GM21825 (cell line): ENCODE data around the gene TTLL8.

Experiments used
- ATAC-seq: cut with Tn5 transposase; IDR thresholded peaks from one replicate; pipeline ENCODE4 v1.9.1; 2021; ENCODE audit warnings: mild to moderate bottlenecking, moderate library complexity; ENCODE audit not compliant: unreplicated experiment

TTLL8 gene

DNA sequence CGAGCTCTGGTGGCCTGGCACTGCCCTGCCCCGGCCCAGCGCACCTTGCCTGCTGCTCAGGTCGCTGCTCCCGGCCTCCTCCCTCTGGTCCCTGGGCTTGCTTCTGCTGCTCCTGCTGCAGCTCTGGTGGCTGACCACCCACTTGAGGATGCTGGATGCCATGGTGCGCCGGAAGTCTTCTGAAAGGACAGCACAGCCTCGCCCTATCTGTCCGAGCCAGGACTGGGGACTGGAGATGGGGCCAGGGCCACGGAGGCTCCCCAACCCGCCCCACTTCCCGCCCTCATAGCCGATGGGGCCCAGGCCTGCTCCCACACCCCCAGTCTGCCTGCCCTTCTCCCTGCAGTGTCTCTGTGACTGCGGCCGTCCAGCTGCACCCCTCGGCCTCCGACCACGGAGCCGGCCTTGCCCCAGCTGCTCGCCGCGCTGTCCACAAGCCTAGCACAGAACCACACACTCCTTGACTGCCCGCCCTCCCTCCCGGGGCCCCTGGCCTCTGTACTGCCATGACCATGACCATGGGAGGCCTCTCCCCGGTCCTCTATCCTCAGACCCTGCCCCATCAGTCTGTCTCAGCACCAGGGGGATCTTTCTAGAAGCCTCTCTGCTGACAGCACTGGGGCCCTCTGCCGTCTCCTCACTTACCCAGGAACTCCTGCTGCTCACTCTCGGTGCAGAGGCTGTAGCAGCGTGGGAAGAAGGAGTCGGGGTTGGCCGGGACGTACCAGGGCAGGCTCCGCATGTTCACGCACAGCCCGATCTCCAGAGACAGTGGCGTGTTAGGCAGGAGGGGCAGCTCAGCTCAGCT, 12.7 kb downstream of the TTLL8 start:
- ATAC-seq, result no peak

DNA sequence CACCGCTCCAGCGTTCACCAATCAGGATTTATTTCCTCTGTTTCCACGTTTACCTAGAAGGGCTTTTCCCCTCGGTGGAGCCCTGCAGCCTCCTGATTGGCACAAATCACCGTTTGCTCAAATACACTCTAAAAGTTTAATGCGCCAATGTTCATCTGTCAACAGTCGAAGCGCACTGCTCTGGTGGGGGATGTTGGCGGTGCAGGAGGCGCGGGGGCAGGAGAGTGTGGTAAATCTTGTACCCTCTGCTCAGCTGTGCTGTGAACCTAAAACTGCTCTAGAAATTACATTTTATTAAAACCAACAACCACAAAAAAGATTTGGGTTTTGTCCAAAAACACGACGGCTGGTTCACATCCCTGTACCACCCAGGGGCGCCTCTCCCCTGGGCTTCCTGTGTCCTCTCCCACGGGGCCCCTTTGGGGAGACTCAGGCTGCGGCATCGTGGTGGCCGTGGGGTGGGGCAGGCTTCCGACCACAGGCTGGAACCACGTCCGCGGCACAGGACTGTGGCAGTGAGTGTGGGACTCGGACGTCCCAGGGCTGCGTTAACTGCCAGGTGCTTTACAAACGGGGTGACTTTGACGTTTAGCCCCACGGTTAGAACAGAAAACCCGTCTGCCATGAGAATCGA, 13.5 kb downstream of the TTLL8 start:
- ATAC-seq, result no peak

DNA sequence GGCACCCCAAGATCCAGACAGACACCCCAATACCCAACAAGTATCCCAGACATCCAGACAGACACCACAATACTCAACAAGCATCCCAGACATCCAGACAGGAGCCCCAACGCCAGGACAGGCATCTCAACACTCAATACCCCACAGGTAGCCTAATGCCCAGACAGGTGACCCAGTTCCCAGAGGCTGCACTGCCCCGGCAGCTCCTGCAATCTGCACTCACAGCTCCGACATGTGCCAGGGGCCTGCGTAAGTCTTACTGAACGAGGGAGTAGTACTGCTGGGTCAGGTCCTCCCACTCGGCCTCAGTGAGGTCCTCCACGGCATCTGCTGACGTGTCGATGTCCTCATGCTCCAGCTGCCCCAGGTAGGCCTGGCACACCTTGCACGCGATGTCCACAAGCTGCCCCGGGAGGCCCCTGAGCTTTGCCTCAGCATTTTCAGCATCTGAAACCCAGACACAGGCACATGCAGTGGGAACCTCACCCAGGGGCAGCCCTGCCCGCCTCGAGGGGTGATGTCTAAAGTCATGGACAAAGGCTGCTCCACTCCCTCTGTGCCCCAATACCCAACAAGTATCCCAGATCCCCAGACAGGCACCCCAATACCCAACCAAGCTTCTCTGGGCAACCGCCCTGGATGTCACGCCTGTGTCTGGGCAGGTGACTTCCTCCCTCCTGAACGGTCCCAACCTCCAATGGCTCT, 16.6 kb downstream of the TTLL8 start:
- ATAC-seq, result no peak

- ATAC-seq, result no peak
Measured at GRCh38 chr22:50040717-50041116, 17.4 kb downstream of the TTLL8 start.

GRCh38 chr22:50039669-50040443, 18.2 kb downstream of the TTLL8 start:
- ATAC-seq, result no peak

DNA sequence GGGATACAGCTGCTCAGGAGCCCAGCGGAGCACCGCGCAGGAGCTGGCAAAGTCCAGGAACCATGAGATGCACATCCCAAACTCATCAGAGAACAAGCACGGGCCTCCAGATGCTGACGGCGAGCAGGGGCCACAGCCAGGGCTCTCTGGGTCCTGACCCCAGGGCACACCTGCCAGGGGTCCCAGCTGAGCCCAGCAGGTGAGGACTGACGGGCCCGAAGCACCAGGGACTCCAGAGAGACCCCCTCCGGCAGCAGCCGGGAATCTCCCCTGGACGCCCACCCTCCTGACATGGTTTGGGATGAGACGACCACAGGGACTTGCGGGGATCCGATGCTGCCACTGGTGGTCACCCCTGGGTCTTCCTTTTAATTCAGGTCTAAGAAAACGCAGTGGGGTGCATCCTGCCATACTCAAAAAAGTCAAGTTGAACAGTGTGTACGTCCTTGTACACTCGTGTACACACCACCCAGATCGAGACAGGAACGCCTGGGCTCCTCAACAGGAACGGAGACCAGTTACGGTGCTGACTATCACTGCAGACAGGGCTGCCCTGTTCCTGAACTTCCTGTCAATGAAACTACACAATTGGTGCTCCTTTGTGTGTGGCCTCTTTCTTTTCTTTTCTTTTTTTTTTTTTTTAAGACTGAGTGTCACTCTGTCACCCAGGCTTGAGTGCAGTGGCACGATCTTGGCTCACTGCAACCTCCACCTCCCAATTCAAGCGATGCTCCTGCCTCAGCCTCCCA, 21.9 kb downstream of the TTLL8 start:
- no peak for ATAC-seq

DNA sequence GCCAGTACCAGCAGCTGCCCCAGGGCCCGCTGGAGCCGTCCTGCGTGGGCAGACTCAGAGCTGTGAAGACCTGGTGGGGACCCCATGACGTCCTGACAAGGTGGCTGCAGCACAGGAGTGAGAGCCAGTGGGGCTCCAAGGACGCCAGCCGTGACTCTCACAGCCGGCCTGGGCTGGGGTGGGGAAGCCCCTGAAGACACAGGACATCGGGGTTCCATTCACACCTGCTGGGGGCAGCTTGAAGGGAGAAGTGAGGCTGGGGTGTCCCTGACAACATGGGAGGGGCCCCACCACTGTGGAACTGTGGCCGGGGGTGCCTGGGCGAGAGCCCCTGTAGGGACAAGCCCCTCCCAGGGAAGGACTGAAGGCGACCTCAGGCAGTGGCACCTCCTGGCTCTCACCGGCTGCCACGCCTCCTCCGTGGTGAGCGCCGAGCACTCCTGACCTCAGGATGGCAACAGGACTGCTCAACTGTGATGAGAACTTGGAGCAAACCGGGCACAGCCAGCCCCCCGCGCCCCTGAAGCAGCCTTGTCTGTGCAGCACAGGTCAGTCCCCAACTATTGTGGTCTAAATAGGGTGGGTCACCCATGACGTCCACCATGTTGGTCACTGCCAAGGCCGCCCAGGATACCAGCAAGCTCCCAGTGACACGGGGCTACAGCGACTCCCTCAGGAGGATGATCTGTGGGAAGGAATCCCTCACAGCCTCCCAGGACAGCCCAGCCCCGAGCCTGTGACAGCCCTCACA, 22.8 kb downstream of the TTLL8 start:
- ATAC-seq, result no peak

DNA sequence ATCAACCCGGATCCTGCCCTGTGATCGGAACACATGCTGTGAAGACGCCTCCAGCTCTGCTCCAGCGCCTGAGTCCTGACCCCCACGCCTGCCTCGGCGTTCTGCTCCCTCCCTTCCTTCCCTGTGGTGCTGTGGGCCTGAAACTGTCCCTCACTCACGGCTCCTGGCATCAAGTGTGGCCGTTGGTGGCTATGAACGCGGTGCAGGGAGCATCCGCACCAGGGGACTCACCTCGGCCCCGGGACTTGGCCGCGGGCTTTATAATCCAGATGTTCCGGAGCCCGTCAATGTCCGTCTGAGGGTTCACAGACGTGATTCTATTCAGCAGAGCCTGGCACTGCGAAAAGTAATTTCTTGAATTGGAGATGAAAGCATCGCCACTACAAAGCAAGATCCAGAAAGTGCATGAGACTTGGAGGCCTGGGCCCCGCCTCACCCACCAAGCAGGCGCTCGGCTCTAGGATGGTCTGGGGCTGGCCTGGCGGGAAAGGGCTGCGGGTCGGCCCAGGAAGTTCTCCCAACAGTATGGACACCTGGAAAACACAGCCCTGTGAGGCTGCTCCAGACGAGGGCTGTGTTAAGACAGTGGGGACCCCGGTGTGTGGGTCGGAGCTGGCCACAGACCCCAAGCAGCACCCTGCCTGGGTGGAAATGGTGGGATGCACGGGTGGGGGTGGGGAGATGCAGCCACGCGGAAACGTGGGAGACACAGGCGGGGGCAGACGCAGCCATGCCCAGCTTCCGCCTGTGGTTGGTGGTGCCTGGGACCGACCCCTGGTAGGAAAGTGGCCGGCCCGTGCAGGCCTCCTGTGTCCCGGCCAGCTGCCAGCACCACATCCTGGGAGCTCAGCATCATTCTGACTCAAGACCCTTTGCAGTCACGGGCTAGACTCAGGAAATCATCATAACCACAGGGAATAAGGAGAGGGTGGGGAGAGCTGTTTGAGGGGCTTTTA, 23.7 kb downstream of the TTLL8 start:
- no peak for ATAC-seq

DNA sequence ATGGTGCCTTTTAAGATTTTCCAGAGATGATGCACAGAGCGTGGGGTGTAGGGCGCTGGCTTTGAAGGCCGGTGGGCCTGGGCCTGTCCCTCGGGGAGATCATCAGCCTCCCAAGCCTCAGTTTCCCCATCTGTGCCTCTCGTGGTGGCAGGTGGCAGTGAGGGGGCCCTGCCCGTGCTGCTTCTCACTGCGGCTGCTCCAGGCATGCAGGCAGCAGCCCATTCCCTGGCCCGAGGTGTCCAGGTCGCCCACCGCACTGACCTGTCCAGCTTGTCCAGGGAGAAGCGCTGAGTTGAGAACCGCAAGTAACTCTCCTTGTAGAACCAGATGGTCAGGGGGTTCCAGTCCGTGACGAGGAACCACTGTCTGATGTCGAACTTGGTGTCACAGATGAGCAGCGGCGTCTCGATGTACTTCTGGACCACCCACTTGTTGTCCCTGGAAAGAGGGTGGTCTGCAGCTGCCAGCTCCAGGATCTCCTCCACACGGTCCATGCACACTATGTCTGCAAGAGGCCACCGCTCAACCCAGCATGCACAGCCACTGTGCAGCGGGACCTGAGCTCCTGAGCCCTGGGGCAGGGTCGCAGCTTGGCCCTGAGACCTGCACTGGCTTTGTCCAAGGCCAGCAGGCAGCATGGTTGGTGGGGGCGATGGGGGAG, 25.0 kb downstream of the TTLL8 start:
- no peak for ATAC-seq

DNA sequence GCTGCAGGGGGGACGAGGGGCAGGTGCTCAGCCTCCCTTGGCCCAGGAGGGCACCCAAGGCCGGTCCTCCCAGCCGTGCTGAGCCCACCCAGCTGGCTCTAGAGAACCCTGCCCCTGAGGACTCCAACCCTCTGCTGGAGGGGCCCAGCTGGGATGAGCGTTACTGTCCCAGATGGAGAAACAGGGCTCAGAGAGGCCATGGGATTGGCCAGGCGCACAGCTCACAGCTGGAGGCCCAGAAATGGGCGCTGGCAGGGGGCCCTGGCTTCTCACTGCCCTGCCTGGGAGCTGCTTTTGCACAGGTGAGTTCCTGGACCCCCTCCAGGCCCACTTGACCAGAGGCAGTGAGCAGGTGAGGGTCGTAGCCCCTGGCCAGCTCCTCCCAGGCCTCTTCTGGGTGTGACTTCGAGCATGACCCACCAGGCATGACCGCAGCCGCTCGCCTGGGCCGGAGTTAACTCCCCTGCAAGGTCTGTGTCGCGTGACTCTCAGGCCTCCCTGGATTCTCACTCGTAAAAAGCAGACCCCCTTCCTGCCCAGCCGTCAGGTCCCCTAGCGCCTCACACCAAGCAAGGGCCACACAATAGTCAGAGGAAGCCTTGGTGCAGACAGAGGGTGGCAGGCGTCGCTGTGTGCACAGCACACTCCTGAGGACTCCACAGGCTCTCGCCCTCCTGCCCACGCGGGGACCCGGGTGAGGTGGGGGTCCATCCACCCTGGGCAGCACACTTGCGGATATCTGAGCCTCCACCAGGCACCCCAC, 25.8 kb downstream of the TTLL8 start:
- ATAC-seq, result no peak

- ATAC-seq, result no peak
Measured at GRCh38 chr22:50031189-50032091, 26.7 kb downstream of the TTLL8 start.

DNA sequence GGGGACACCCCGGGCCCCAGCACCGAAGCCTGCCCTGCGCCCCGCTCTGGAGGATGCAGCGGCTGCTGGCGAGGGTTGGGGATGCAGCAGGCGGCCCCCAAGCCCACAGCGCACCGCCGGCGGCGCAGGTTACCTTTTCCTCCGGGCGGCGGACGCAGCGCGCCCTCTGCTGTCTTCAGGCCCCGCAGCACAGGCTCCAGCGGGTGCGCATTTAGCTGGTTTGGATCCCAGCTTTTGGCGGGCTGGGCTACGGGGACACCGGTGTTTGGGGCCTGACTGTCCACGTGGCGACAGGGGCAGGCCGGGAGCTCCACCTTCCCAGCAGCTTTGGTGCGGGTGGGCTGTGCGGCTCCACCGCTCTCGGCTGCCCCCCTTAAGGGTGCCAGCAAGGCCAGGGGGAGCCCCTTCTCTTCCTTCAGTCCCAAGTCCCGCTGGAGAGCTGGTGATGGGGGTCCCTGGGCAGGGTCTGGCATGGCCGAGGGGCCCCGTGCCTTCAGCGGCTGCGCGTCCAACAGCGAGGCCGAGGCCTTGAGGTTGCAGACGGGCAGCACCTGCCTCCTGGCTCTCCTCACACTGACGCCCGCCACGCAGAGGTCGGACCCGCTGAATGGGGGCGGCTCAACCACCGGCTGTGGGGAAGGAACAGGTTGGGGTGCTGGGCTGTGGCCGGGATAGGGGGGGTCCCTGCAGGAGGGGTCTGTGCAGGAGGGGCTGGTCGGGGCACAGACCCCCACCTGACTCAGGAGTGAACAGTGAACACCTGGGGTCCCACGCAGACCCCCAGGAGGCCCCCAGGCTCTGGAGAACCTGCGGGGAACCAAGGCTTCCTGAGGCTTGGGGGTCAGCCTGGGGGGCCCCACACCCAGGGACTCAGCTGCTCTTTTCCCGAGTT, 27.6 kb downstream of the TTLL8 start:
- ATAC-seq, result no peak

DNA sequence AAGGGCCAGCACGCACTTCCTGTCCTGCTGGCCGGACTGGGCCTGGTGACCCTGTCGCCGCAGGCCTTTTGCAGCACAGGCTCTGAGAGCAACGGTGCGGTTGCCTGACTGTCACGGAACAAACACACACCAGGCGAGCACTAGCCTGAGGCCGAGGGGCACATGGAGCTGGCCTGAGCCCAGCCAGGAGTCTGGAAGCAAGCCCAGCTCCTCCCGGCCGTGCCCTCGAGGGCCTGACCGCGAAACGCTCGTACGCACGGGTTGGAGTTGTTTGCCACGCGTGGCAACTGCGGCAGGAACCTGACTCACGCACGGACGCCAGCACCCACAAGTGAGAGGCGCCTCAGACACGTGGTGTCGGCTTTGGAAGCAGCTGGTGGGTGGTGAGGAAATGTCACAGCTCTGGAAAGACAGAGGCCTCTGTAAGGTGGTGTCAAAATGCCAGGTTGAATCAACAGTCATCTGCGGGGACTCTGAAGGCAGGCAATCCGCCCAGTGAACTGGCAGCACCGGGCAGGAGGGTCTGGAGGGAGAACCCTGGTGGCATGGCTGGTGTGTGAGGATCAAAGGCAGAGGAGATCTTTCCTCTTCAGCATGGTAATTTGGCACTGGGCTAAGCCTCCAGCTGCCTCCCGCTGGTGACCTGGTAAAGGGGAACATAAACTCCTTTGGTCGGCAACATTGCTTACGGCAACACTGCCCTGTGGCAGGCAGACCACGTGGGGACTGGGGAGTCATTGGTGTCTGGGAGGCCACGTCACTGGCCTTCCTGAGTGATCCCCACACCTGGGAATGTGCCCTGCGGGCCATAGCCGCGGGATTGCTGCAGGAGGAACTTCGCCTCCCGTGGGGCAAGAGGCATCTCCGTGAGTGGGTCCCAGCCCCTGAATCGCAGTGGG, 30.2 kb downstream of the TTLL8 start:
- ATAC-seq, result no peak

DNA sequence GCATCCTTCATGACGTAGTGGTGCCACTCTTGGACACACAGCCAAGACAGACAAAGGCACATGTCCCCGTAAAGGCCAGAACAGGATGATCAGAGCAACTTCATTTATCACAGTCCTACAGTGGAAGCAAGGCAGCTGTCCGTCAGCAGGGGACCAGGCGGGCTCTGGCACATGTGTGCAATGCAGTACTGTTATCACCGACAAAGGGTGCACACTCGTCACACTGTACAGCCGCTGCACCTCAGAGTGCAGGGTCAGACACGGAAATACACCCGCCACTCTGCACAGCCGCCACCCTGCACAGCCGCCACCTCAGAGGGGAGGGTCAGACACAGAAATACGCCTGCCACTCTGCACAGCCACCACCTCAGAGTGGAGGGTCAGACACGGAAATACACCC, 32.1 kb downstream of the TTLL8 start:
- ATAC-seq, result no peak
